RPMI7951 (cell line): ENCODE data around the gene CCDC73. TPM values are rescaled to one million over a fixed set of nuclear protein-coding genes. Genes with fewer than 3 reads are reported as not detected.

Source experiments
- total RNA-seq: library from RNA; depleted of rRNA; stranded (reverse); fragments of >200 nt; shearing (Covaris generic); gene quantifications from 2 replicates; pipeline ENCODE4 v1.2.3, GENCODE V29; 2014; rRNA removed

CCDC73 gene
- total RNA-seq, 1 experiment from 2014 or later: not detected

Other genes with a start within 250 kb of the CCDC73 start
- gene EIF3M, start 210.8 kb downstream of the CCDC73 start, total RNA-seq: 673 and 742 TPM in 2 replicates
- gene PRRG4, start 35.3 kb upstream of the CCDC73 start, total RNA-seq: 0.24 and 0.49 TPM in 2 replicates
- 19.2 and 21.4 TPM in 2 replicates for gene QSER1, start 98.1 kb upstream of the CCDC73 start, total RNA-seq
- 14.7 TPM in 2 replicates for gene DEPDC7, start 221.2 kb upstream of the CCDC73 start, total RNA-seq
- 12.4 and 18.5 TPM in 2 replicates for gene TCP11L1, start 244.9 kb upstream of the CCDC73 start, total RNA-seq